Measurements from ENCODE around the gene COL6A5.
"Not testable (repeated sequence)": the region's sequence is repeated elsewhere in the genome, so short reads cannot be mapped to it uniquely, and the experiment has no call there.

The COL6A5 gene

DNA sequence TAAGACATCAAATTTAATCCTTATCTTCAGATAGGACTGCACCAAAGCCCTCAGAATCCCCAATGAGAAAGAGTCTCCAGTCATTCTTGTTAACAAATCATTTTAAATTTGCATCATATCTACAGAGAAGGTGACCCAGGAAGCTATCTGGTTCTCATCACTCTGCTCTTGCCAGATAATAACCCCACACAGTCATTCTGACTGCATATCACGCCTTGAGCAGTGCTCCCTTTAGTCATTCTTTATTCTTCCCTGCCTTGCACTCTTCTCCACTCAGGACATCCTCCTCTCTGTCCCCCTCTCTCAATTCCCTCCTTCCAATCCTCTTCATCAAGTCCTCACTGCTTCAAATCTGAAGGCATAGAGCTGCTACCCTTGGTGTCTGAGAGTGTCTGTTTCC, 87.8 kb downstream of the COL6A5 start:
- in situ Hi-C loops (cut with HindIII; ENCODE audit: low sequenced_read_pairs), result no loop called here

DNA sequence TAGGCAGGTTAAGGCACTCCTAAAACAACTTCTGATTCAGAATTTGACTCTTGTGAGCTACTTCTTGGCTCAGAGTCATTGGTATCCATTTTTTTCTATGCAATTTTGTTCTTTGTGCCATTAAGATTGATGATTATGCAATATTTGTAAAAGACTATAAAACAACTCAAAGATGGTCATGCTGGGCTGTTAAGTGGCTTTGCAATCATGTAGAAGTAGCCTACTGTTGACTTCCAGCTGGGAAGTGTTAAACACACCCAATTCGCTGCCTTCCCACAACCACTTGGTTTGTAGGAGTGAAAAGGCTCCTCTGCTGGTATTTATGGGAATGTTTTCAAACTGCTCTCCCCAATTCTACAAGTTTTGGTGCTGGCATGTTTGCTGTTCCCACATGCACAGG, 96.8 kb downstream of the COL6A5 start:
- in situ Hi-C loops (cut with HindIII; ENCODE audit: low sequenced_read_pairs), result no loop called here

DNA sequence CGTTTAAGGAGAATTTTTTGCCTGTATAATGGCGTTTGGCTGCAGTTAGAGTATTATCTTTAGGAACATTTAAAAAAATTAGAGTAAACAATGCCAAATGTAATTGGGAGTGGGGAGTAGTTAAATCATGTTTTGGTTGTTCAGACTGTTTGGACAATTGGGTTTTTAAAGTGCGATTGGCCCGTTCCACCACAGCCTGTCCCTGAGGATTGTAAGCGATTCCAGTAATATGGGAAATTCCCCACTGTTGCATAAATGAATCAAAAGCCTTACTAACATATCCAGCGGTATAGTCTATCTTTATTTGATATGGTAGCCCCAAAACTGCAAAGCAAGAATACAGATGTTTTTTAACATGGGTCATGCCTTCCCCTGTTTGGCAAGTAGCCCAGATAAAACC, 101.4 kb downstream of the COL6A5 start:
- in situ Hi-C loops (cut with HindIII; ENCODE audit: low sequenced_read_pairs), result not testable (repeated sequence)

DNA sequence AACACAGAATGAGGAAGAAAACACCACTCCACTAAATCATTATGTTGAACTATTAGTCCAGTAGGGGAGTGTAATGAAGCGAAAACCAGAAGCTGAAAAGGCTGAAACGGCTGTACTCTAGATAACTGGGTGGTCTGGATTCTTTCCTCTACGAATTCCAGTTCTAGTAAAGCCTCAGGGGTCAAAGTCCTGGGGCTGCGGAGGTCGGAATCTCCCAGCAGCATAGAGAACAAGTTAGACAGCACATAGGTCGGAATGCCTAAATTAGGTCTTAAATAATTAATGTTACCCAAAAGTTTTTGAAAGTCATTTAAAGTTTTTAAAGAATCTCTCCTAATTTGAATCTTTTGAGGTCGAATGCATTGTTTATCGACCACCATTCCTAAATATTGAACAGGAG, 102.7 kb downstream of the COL6A5 start:
- in situ Hi-C loops (cut with HindIII; ENCODE audit: low sequenced_read_pairs), result not testable (repeated sequence)

DNA sequence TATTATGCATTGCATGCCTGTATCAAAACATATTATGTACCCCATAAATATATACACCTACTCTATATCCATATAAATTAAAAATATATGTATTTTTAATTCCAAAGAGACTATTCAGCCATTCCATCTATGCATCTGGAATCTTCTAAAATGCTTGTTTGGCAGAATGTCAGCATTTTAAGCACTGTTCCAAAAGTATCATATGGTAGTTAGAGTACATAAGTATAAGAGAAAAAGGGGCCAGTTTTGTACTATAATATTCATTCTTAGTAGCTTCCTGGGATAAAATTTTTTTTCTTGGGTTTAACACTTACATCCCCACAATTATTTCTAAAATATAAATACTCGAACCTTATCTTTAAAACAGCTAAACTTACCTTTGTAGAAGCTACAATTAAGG, 111.1 kb downstream of the COL6A5 start:
- in situ Hi-C loops (cut with HindIII; ENCODE audit: low sequenced_read_pairs), result no loop called here

DNA sequence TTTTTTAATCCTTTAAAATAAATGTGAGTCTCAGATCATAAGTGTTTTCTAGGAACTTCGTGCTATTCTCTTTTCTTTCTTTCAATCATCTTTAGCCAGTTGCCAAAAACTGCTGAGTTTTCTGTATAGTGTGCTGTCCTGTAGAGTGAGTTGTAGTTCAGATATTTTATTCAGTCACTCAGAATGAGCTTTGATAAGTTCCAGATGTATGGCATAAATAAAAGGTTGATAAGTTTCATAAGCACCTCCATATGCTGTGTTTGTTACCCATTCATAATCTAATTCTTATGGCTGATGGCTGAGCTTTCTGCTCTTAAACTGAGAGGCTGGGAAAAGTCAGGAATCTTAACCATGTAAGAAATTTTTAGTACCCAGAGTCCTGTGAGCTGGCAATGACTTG, 112.2 kb downstream of the COL6A5 start:
- in situ Hi-C loops (cut with HindIII; ENCODE audit: low sequenced_read_pairs), result no loop called here

DNA sequence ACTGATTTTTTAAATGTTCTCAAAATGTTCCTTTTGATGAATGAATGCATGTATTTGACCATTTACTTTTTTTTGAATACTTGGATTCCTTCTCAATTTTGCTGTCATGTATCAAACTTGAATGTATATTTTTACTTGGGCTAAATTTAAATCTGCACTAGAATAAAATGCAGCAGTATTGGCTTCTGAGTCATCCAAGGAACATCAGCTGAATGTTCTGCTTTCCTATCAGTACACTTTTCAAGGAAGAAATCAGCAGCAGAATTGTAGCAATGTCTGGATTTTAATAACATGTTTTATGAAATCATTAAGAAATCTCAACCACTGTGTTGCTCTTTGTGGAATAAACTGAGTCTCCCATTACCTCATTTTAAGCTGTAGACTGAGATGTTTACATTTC, 114.5 kb downstream of the COL6A5 start:
- in situ Hi-C loops (cut with HindIII; ENCODE audit: low sequenced_read_pairs), result no loop called here

DNA sequence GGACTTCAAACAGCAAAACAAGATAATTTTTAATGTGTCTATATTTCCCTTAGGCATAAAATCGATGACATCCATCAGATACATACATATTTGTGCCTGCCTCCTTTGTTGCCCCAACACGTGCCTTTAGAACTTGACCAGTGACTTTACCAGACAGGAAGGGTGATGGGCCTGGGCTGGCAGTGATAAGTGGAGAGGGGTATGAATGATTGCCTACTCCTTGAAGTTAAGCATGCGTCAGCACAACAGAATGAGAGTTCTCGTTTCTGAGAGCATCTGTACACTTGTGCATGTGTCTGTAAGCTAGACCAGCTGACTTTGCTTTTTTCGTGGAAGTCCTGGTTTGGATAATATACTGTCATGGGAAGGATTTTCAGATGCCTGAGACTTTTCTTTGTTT, 116.6 kb downstream of the COL6A5 start:
- in situ Hi-C loops (cut with HindIII; ENCODE audit: low sequenced_read_pairs), result no loop called here

DNA sequence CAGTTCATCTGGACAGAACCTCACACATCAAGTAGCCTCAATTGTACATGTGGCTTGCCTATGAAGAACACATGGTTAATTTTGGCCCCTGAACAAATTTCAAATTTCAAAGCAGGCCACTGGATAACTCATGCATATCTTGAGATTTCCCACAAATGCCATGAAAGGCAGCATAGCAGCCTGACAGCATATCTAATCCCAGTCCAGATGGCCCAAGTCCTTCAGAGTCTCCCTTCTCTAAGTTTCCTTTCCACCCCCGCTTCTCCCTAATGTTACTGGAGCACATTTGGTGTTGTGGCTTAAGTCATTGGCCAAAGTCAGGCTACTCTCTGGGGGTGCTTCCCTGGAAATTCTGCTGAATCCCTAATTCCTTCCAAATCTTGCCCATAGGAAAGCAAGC, 117.7 kb downstream of the COL6A5 start:
- in situ Hi-C loops (cut with HindIII; ENCODE audit: low sequenced_read_pairs), result no loop called here

DNA sequence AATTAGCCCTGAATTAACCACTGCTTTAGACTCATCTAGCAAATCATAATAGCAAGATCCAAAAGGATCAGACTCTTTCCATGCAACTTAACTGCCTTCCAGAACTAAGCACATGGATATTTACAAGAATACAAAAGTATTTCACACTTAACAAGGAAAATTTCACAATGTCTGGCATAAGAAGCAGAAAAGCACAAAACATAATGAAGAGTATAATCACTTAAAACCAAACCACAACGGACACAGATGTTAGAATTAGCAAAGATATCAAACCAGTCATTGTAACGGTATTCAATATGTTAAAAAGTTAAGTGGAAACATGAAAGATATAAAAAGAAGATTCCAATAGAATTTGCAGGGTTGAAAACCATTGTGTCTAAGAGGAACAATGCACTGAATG, 120.0 kb downstream of the COL6A5 start:
- in situ Hi-C loops (cut with HindIII; ENCODE audit: low sequenced_read_pairs), result no loop called here

DNA sequence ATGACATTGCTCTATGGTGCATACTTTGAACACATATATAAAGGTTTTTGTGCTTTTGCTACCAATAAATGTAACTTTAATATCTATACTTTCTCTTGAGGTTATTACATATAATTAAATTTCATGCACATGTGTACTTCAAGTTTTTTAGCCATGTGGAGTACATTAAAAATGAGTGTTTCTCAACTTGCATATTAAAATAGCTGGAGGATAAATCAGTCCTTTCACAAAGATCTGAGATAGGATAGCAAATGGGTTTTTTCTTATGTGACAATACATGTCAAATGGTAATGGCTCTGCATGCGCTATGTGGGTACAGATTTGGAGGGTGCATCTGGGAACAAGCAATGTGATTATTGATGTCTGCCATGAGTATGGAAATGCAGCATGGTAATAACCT, 122.8 kb downstream of the COL6A5 start:
- in situ Hi-C loops (cut with HindIII; ENCODE audit: low sequenced_read_pairs), result no loop called here

DNA sequence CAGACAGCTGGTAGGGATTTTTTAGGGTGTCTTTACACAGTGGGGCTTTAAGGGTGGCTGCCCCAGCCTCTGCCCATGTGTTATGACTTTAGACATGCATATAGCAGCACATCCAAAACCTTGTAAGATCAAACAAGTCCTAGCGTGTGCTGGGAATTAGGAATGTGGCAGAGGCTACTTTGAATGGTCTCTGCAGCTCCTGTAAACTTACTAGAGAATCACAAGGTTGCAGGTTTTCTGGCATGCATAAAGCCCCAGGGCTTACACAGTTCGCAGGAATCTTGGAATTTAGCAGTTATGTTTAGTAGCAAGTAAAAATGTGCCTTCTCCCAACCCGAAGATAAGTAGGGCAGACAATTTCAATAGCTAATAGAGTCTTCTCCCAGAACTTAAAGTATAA, 124.7 kb downstream of the COL6A5 start:
- in situ Hi-C loops (cut with HindIII; ENCODE audit: low sequenced_read_pairs), result no loop called here

DNA sequence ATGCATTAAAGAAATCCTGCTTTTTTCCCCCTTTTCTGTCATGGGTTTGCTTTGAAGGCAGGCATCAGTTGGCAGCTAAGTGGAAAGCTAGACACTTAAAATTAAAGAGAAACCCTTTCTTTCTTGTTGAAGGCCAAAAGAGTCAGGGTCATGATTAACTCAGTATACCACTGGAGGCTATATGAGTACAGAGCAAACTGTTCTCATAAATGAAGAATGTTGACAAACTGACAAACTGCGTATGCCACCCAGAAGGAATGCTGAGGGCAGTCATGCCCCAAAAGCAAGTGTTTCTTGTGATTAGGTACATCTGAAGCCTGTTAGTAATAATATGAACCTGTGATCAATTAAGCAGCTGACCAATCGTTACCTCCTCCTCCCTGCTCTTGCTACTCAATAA, 127.9 kb downstream of the COL6A5 start:
- in situ Hi-C loops (cut with HindIII; ENCODE audit: low sequenced_read_pairs), result no loop called here

DNA sequence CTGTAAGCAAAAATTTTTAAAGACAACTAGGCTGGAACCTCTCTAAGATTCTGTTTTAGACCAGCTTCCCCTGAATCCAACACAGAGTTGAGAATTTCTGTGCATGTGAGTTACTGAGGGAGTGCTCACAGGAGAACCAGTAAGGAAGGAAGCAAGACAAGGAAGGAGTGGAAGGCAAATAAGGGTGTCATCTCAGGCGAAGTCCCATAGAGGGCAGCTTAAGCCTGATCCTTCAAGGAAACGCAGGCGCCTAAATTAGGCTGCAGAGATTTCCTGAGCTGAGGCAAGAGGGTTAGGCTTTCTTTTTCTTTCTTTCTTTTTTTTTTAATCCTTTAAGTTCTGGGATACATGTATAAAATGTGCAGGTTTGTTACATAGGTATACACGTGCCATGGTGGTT, 135.3 kb downstream of the COL6A5 start:
- in situ Hi-C loops (cut with HindIII; ENCODE audit: low sequenced_read_pairs), result no loop called here

DNA sequence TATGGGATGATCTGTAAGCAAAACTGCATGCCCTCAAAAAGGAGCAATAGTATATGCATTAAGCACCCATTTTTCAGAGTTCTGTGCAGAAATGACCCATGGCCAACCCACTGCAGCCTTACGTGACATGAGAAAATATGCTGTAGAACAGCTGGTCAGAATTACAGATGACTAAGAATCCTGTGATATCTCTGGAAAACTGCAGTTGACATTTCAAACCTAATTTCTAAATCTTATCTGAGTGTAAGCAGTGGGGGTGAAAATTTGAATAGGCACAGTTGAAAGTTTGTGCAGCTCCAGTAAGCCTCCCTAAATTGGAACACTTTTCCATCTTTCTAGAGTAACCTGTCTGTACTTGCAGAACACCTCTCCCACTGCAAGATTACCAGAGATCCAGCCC, 142.8 kb downstream of the COL6A5 start:
- in situ Hi-C loops (cut with HindIII; ENCODE audit: low sequenced_read_pairs), result no loop called here

DNA sequence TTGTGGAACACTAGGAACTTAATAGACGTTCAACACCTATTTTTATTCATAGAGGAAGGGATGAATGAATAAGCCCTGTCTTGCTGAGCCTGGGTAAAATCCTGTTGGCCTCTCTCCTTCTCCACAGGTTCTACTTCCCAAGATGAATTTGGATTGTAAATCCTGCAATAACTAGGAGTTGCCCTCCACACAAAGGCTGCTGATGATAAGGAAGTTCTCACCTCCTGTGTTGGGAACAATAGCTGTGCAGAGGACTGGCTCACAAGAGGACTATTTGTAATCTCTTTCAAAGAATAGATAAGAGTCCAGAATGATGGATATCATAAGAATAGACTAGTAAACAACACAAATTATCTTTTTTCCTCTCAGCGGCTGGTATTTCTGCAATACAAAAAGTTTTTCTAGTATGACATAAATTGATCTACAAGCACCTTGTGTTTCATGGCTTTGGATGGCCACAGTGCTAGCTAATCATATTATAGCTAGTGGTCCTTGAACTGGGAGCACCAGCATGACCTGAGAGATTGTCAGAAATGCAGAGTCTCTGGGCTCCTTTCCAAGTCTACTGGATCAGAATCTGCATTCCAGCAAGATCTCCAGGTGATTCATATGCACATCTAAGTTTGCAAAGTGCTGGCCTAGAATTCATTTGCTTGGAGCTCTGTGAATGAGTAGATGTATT, 143.4 kb downstream of the COL6A5 start:
- in situ Hi-C loops (cut with HindIII; ENCODE audit: low sequenced_read_pairs), result no loop called here

DNA sequence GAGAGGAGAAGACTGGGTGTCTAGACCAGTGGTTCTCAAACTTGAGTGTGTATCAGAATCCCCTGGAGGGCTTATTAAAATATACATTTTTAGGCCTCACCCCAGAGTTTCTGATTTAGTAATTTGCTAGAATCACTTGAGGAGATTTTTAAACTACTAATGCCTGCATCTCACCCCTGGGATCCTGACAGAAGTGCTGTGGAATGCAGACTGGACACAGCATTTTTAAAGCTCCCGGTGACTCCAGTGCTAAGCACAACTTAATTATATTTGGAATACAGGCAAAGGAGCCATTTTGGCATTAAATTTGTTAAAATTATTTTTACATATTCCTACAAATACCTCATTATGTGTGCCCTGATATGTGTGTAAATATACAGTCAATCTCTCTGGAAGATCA, 144.8 kb downstream of the COL6A5 start:
- in situ Hi-C loops (cut with HindIII; ENCODE audit: low sequenced_read_pairs), result no loop called here

DNA sequence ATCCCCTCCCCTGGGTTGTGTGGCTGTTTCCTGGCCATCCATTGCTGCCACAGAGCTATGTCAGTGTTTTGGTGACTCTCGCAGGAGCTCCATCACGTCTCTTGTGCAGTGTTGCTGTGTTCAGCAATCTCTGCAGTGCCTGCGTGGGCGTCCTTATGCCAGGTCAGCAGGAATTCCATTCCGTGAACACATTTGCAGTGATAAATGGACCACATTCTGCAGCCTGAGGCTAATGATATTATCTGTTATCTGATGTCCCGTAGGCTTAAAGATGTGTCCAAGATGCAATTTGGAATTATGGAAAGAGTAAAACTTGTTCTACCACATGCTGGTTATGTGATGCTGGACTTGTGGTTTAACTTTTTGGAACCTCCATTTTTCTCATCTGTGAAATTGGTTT, 146.0 kb downstream of the COL6A5 start:
- in situ Hi-C loops (cut with HindIII; ENCODE audit: low sequenced_read_pairs), result no loop called here

DNA sequence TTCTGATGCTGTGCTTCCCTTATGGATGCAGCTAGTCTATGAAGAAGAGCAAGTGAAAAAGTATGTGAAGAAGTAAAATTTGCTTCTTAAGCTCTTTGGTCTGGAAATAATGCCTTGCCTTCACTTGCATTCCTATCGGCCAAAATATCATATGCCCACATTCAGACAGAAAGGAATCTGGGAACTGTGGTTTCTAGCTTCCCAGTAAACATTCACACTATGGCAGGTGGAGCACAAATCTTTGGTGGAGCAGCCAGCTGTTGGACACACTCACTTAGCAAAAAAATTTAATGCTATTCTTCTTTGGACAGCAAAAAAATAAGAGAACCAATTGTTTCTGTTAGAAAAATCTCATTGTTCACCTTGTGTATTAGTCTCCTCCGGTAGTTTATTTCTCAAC, 159.2 kb downstream of the COL6A5 start:
- in situ Hi-C loops (cut with HindIII; ENCODE audit: low sequenced_read_pairs), result no loop called here

DNA sequence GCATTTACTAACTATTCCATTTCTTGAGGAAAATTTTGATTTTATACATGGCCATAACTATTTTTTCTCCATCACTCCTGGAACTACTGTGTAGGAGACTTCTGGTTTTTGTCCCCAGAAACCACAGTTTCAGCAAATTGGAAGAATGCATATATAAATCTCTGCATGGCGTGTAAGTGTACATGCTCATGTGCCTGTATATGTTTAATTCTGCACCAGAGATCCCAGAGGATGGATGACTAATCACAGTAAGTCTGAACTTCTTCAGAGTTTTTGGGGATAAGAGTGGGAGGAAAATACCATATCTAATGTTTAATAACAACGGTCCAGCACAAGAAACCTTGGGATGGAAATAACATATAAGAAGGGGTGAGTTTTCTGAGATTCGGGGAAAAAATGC, 160.6 kb downstream of the COL6A5 start:
- in situ Hi-C loops (cut with HindIII; ENCODE audit: low sequenced_read_pairs), result no loop called here

DNA sequence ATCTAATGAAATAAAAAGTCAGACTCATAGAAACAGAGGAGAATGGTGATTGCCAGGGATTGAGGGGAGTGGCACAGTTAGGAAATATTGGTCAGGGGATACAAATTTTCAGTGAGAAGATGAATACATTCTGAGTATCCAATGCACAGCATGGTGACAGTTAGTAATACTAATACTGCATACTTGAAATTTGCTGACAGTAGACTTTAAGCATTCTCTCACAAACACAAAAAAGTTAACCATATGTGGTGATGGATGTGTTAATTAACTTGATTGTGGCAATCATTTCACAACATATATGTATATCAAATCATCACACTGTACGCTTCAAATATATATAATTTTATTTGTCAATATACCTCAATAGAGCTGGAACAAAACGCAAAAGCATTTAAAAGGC, 162.3 kb downstream of the COL6A5 start:
- in situ Hi-C loops (cut with HindIII; ENCODE audit: low sequenced_read_pairs), result no loop called here

DNA sequence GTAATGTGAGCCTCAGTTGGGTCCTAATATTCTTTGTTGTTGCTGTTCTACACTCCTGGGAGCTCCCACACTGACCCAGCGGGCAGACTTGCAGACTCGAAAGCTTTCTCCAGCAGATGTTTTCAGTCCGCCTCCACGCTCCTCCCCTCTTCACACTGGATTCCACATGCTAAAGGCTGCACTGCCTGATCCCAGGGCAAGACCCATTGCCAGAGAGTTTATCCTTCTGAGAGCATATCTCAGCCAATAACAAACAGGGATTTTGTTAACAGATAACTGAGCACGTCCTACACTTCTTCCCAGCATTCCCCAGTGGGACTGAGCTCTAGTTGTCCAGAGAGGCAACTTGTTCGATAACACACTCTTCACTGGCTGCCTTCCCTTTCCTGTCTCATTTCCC, 163.5 kb downstream of the COL6A5 start:
- in situ Hi-C loops (cut with HindIII; ENCODE audit: low sequenced_read_pairs), result no loop called here

DNA sequence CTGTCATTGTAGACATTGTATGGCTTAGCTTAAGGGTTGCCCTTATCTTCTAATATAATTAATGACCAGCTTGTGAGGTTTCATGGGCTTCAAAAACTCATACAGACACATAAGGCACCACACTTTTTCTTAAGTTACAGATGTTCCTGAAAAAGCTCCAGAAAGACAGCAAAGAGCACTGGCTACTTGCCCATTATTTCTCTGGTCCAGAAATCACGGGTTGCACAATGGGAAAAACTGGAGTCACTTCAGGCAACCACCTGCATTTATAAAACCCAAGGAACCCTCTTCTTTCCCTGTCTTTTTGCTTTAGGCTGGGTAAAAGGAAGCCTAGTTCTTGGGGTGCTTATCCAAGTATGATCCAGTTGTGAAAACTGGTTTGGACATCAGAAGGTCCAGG, 169.2 kb downstream of the COL6A5 start:
- in situ Hi-C loops (cut with HindIII; ENCODE audit: low sequenced_read_pairs), result no loop called here

DNA sequence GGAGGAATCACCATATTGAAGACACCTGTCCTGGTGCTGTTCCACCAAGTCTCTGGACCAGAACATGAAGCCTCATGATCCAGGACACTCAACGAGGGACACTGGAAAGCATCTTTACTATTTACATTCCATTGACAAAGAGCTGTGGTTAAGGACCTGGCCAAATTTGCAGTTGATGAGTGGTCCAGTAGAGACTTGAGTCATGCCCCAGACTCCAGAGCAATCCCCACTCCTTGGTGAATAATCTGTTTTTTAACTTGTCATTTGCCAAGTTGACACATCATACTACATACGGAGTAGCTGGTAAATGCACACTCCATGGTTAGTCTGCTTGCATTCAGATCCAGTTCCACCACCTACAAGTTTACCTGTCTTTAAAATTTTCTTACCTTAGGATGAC, 170.3 kb downstream of the COL6A5 start:
- in situ Hi-C loops (cut with HindIII; ENCODE audit: low sequenced_read_pairs), result no loop called here

All from endothelial cell of hepatic sinusoid (primary cell).